Mesenchymal stem cell (in vitro differentiated cells and primary cell): ENCODE results near the gene OR8A1.

Experiments used
- DNase-seq: peaks from one replicate; pipeline ENCODE4 v3.0.0-alpha.2; 2013
- H2AFZ ChIP-seq: one replicate; pipeline ENCODE4 v1.6.1; 2013; ENCODE audit warnings: low read depth, mild to moderate bottlenecking, control low read depth, inconsistent platforms, low read length, moderate library complexity
- H2AK5ac ChIP-seq: 2 replicates; pipeline ENCODE4 v1.6.1; 2013; ENCODE audit warnings: low read length, moderate library complexity, mild to moderate bottlenecking, inconsistent platforms; ENCODE audit not compliant: severe bottlenecking
- H2BK120ac ChIP-seq: one replicate; pipeline ENCODE4 v1.6.1; 2013; ENCODE audit warnings: low read depth, mild to moderate bottlenecking, inconsistent platforms, low read length, moderate library complexity
- H2BK12ac ChIP-seq, 2 experiments: one replicate each; pipeline ENCODE4 v1.6.1; 2013; ENCODE audit warnings: inconsistent platforms in 2 of 2, low read length in 2 of 2, mild to moderate bottlenecking in 2 of 2, moderate library complexity in 2 of 2, control low read depth in 1 of 2
- H2BK15ac ChIP-seq: one replicate; pipeline ENCODE4 v1.6.1; 2013; ENCODE audit warnings: mild to moderate bottlenecking, low read depth, inconsistent platforms; ENCODE audit not compliant: poor library complexity, severe bottlenecking
- H2BK5ac ChIP-seq: 2 replicates; pipeline ENCODE4 v1.6.1; 2013; ENCODE audit warnings: low read depth, mild to moderate bottlenecking, low read length, control low read depth, inconsistent platforms; ENCODE audit not compliant: poor library complexity, severe bottlenecking
- H3K14ac ChIP-seq, 2 experiments: one replicate each; pipeline ENCODE4 v1.6.1; 2013; ENCODE audit warnings: inconsistent platforms in 2 of 2, low read length in 2 of 2, control low read depth in 1 of 2, mild to moderate bottlenecking in 1 of 2, moderate library complexity in 1 of 2
- H3K18ac ChIP-seq, 2 experiments: one replicate each; pipeline ENCODE4 v1.6.1; 2013; ENCODE audit warnings: inconsistent platforms in 2 of 2, low read length in 2 of 2, control low read depth in 1 of 2, low read depth in 1 of 2, mild to moderate bottlenecking in 1 of 2
- H3K23ac ChIP-seq, 2 experiments: one replicate each; pipeline ENCODE4 v1.6.1; 2013; ENCODE audit warnings: inconsistent platforms in 2 of 2, low read length in 2 of 2, mild to moderate bottlenecking in 2 of 2, moderate library complexity in 2 of 2, control low read depth in 1 of 2
- H3K27ac ChIP-seq: 2 replicates; pipeline ENCODE4 v1.5.1; 2013; ENCODE audit warnings: mild to moderate bottlenecking, moderate library complexity, low read length, control low read depth, inconsistent platforms; ENCODE audit not compliant: poor library complexity, severe bottlenecking
- H3K27me3 ChIP-seq, 2 experiments: 2 replicates each; pipeline versions ENCODE4 v1.6.1 to v1.7.0; 2013; ENCODE audit warnings: low read length in 2 of 2, mild to moderate bottlenecking in 2 of 2, moderate library complexity in 2 of 2, control low read depth in 1 of 2, inconsistent platforms in 1 of 2; ENCODE audit not compliant: control insufficient read depth in 1 of 2, insufficient read depth in 1 of 2
- H3K36me3 ChIP-seq, 2 experiments: 2 replicates each; pipeline versions ENCODE4 v1.6.1 to v1.7.0; 2013; ENCODE audit warnings: low read length in 2 of 2, control low read depth in 1 of 2, inconsistent platforms in 1 of 2, low read depth in 1 of 2, mild to moderate bottlenecking in 1 of 2; ENCODE audit not compliant: insufficient read depth in 2 of 2, control insufficient read depth in 1 of 2
- H3K4ac ChIP-seq, 2 experiments: one replicate each; pipeline ENCODE4 v1.6.1; 2013; ENCODE audit warnings: inconsistent platforms in 2 of 2, low read length in 2 of 2, mild to moderate bottlenecking in 2 of 2, moderate library complexity in 2 of 2, control low read depth in 1 of 2, low read depth in 1 of 2
- H3K4me1 ChIP-seq: 2 replicates; pipeline ENCODE4 v1.6.1; 2013; ENCODE audit warnings: low read depth, low read length, control low read depth; ENCODE audit not compliant: control insufficient read depth, insufficient read depth
- H3K4me2 ChIP-seq: 2 replicates; pipeline ENCODE4 v1.6.1; 2013; ENCODE audit warnings: low read length, mild to moderate bottlenecking, inconsistent platforms; ENCODE audit not compliant: poor library complexity, severe bottlenecking
- H3K4me3 ChIP-seq, 2 experiments: 2 replicates each; pipeline versions ENCODE4 v1.5.1 to v1.7.0; 2013; ENCODE audit warnings: low read length in 2 of 2, mild to moderate bottlenecking in 2 of 2, control low read depth in 1 of 2, low read depth in 1 of 2; ENCODE audit not compliant: insufficient read depth in 1 of 2
- H3K79me1 ChIP-seq: replicated peaks from 2 replicates; pipeline ENCODE4 v1.6.1; 2013; ENCODE audit warnings: mild to moderate bottlenecking, control low read depth, low read length, inconsistent platforms; ENCODE audit not compliant: poor library complexity, severe bottlenecking
- H3K9ac ChIP-seq: 2 replicates; pipeline ENCODE4 v1.7.0; 2013; ENCODE audit warnings: mild to moderate bottlenecking, low read length, moderate library complexity
- H3K9me3 ChIP-seq: 2 replicates; pipeline ENCODE4 v1.7.0; 2013; ENCODE audit warnings: mild to moderate bottlenecking, low read length; ENCODE audit not compliant: control insufficient read depth
- H4K8ac ChIP-seq: one replicate; pipeline ENCODE4 v1.6.1; 2013; ENCODE audit warnings: inconsistent platforms, mild to moderate bottlenecking, low read length, moderate library complexity
- H4K91ac ChIP-seq: one replicate; pipeline ENCODE4 v1.6.1; 2013; ENCODE audit warnings: mild to moderate bottlenecking, low read length, inconsistent platforms
- WGBS: methylation state at CpG from one replicate; pipeline ENCODE4 v1.1.7; 2013; ENCODE audit warnings: mixed read lengths; 5-methylcytosine and 5-hydroxymethylcytosine counted together

Gene OR8A1

GRCh38 chr11:124535552-124536232, 34.1 kb upstream of the OR8A1 start:
- Histone ChIP-seq H4K8ac (no peak overlapping the region), H3K79me1 (no peaks in the 10 kb centered on the region), H3K9ac (no peak overlapping the region), H3K4me1 (no peaks in the 10 kb centered on the region), H4K91ac (no peak overlapping the region), H3K18ac (no peak overlapping the region), H3K36me3 (no peaks in the 10 kb centered on the region), H2BK120ac (no peak overlapping the region), H3K27ac (no peak overlapping the region), H3K23ac (no peak overlapping the region), H2AFZ (no peak overlapping the region), H2BK15ac (no peak overlapping the region), H2BK5ac (no peak overlapping the region), H3K4ac (no peak overlapping the region), H3K14ac (no peak overlapping the region), H2BK12ac (no peak overlapping the region), H3K4me2 (no peak overlapping the region), H2AK5ac (no peak overlapping the region), H3K27me3 (no peaks in the 10 kb centered on the region), H3K9me3 (no peaks in the 10 kb centered on the region), H3K4me3 (no peak overlapping the region)
- peak; percentile 3 for DNase-seq
- 80% methylated on average over 7 of the region's 8 CpGs for WGBS

DNA sequence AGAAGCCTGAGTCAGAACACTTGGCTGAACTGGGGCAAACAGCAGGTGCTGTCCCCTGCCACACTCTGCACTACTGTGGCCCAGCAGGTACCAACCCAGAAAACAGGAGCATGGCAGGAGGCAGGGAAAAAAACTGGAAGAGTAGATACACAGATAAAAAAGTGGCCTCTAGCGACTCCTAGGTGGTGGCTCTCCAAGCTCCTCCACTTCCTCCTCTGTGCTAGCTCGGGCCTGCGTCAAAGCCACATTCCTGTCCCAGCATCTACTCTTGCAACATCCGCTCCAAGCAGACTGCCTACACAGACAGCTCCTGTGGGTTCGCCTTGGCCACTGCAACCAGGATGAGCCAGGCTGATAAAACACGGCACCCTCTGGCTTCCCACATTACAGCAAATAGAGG, 33.3 kb upstream of the OR8A1 start:
- Histone ChIP-seq H2BK12ac (no peak overlapping the region), H3K9me3 (no peaks in the 10 kb centered on the region), H3K36me3 (no peaks in the 10 kb centered on the region), H2BK120ac (no peak overlapping the region), H3K18ac (no peak overlapping the region), H3K4me3 (no peak overlapping the region), H3K27ac (no peak overlapping the region), H3K14ac (peak overlapping the region in 1 of 2 experiments; percentile 35), H4K91ac (no peak overlapping the region), H3K9ac (no peak overlapping the region), H2BK15ac (no peak overlapping the region), H3K79me1 (no peaks in the 10 kb centered on the region), H2AFZ (no peak overlapping the region), H3K4me2 (no peak overlapping the region), H4K8ac (no peak overlapping the region), H3K23ac (no peak overlapping the region), H2AK5ac (no peak overlapping the region), H3K4me1 (no peaks in the 10 kb centered on the region), H2BK5ac (no peak overlapping the region), H3K27me3 (no peaks in the 10 kb centered on the region), H3K4ac (no peak overlapping the region)
- DNase-seq = peak; percentile 58
- 68% methylated on average over 5 of the region's 6 CpGs for WGBS

- Histone ChIP-seq H3K27me3 (no peaks in the 10 kb centered on the region), H3K4ac (no peak overlapping the region), H2AK5ac (no peak overlapping the region), H3K4me3 (no peak overlapping the region), H2AFZ (no peak overlapping the region), H3K4me2 (no peak overlapping the region), H3K18ac (no peak overlapping the region), H4K91ac (no peak overlapping the region), H3K4me1 (no peaks in the 10 kb centered on the region), H3K79me1 (no peaks in the 10 kb centered on the region), H3K14ac (no peak overlapping the region), H2BK120ac (no peak overlapping the region), H3K9me3 (no peaks in the 10 kb centered on the region), H2BK15ac (no peak overlapping the region), H3K27ac (no peak overlapping the region), H3K9ac (no peak overlapping the region), H2BK5ac (no peak overlapping the region), H2BK12ac (no peak overlapping the region), H3K36me3 (no peaks in the 10 kb centered on the region), H4K8ac (no peak overlapping the region), H3K23ac (no peak overlapping the region)
- WGBS = no CpG with 5 or more reads among the region's 1 CpG
- DNase-seq = peak; percentile 58
These were observed 31.8 kb upstream of the OR8A1 start for GRCh38 chr11:124538019-124538418.

- Histone ChIP-seq H3K27me3 (no peaks in the 10 kb centered on the region), H3K9ac (no peak overlapping the region), H3K4me3 (no peak overlapping the region), H2BK120ac (no peak overlapping the region), H3K4ac (no peak overlapping the region), H4K8ac (no peak overlapping the region), H3K23ac (no peak overlapping the region), H3K4me1 (no peaks in the 10 kb centered on the region), H3K9me3 (no peaks in the 10 kb centered on the region), H2BK5ac (no peak overlapping the region), H3K4me2 (no peak overlapping the region), H3K18ac (no peak overlapping the region), H3K79me1 (no peaks in the 10 kb centered on the region), H2AK5ac (no peak overlapping the region), H2AFZ (no peak overlapping the region), H4K91ac (no peak overlapping the region), H3K14ac (no peak overlapping the region), H3K27ac (no peak overlapping the region), H2BK12ac (no peak overlapping the region), H3K36me3 (no peaks in the 10 kb centered on the region), H2BK15ac (no peak overlapping the region)
- DNase-seq = no peak
- WGBS = 63% methylated on average over 6 of the region's 6 CpGs
These were observed 28.6 kb upstream of the OR8A1 start for GRCh38 chr11:124541204-124541603.
